T-helper 22 cell (primary cell): Measurements from ENCODE around the gene KCNJ15.

Experiments used
- DNase-seq: peaks from one replicate; pipeline ENCODE4 v3.0.0-alpha.2; 2020; ENCODE audit warnings: low read depth

The KCNJ15 gene

GRCh38 chr21:38268864-38269575, 12.2 kb downstream of the KCNJ15 start:
- DNase-seq: no peak

GRCh38 chr21:38269576-38269936, 12.8 kb downstream of the KCNJ15 start:
- no peak for DNase-seq

- DNase-seq: no peak
These were observed 15.4 kb downstream of the KCNJ15 start for GRCh38 chr21:38272215-38272614.

- no peak for DNase-seq
These were observed 17.2 kb downstream of the KCNJ15 start for GRCh38 chr21:38273745-38274542.

GRCh38 chr21:38277501-38278131, 20.8 kb downstream of the KCNJ15 start:
- DNase-seq: no peak

GRCh38 chr21:38280454-38280853, 23.7 kb downstream of the KCNJ15 start:
- DNase-seq: no peak

GRCh38 chr21:38280867-38281266, 24.1 kb downstream of the KCNJ15 start:
- DNase-seq: no peak

- no peak for DNase-seq
These were observed 26.1 kb downstream of the KCNJ15 start for GRCh38 chr21:38282921-38283320.

- DNase-seq: no peak
These were observed 27.4 kb downstream of the KCNJ15 start for GRCh38 chr21:38284216-38284615.

- no peak for DNase-seq
These were observed 30.1 kb downstream of the KCNJ15 start for GRCh38 chr21:38286739-38287471.

- DNase-seq: no peak
These were observed 30.7 kb downstream of the KCNJ15 start for GRCh38 chr21:38287476-38287875.

GRCh38 chr21:38289705-38290485, 33.1 kb downstream of the KCNJ15 start:
- DNase-seq: no peak

GRCh38 chr21:38290809-38291208, 34.0 kb downstream of the KCNJ15 start:
- DNase-seq: no peak

- no peak for DNase-seq
These were observed 35.1 kb downstream of the KCNJ15 start for GRCh38 chr21:38291874-38292273.

GRCh38 chr21:38293113-38293512, 36.3 kb downstream of the KCNJ15 start:
- DNase-seq: no peak

GRCh38 chr21:38293765-38294164, 37.0 kb downstream of the KCNJ15 start:
- no peak for DNase-seq

- DNase-seq: no peak
These were observed 37.8 kb downstream of the KCNJ15 start for GRCh38 chr21:38294609-38295008.

- DNase-seq: no peak
These were observed 39.4 kb downstream of the KCNJ15 start for GRCh38 chr21:38295997-38296764.

GRCh38 chr21:38297194-38297631, 40.4 kb downstream of the KCNJ15 start:
- DNase-seq: no peak

- no peak for DNase-seq
These were observed 41.1 kb downstream of the KCNJ15 start for GRCh38 chr21:38297871-38298270.

- no peak for DNase-seq
These were observed 42.0 kb downstream of the KCNJ15 start for GRCh38 chr21:38298832-38299231.
